Body of pancreas (tissue), 4 donors: Measurements from ENCODE around the gene UBE2L6. TPM values are rescaled to one million over a fixed set of nuclear protein-coding genes. Genes with fewer than 3 reads are reported as not detected.
A peak's percentile ranks its signal among the peaks of the same experiment; 100 is the strongest.

Experiments
- ATAC-seq: fragments of 150-250 bp; one replicate; pipeline ENCODE4 v1.9.1; 2016
- DNase-seq, 4 donors: peaks; one replicate each; pipeline ENCODE4 v3.0.0-alpha.2; 2019
- H3K27ac ChIP-seq, 4 donors: fragments of 200-600 bp; sonication (generic); 1 replicate in 3 of 4; 2 replicates in 1 of 4; pipeline versions ENCODE4 v1.5.1 to v1.6.1; 2016 to 2019; ENCODE audit warnings: mild to moderate bottlenecking in 1 of 4, mixed read lengths in 1 of 4, moderate library complexity in 1 of 4
- H3K27me3 ChIP-seq, 2 donors: fragments of 200-600 bp; sonication (generic); one replicate each; pipeline ENCODE4 v1.6.0; 2016; ENCODE audit warnings: mild to moderate bottlenecking in 1 of 2
- H3K36me3 ChIP-seq, 2 donors: fragments of 200-600 bp; sonication (generic); replicated peaks in 1 of 2; 2 replicates each; pipeline ENCODE4 v1.5.1; 2016; ENCODE audit warnings: low read depth in 2 of 2; ENCODE audit not compliant: insufficient read depth in 1 of 2
- H3K4me1 ChIP-seq: fragments of 200-600 bp; sonication (generic); one replicate; pipeline ENCODE4 v1.6.0; 2016
- H3K4me3 ChIP-seq, 2 donors: fragments of 200-600 bp; sonication (generic); 1 replicate in 1 of 2; 2 replicates in 1 of 2; pipeline ENCODE4 v1.5.1; 2016 to 2019
- H3K9me3 ChIP-seq, 3 donors: fragments of 200-600 bp; sonication (generic); 1 replicate in 2 of 3; 2 replicates in 1 of 3; pipeline ENCODE4 v1.5.1; 2016
- POLR2A ChIP-seq, 3 donors: fragments of 450-650 bp; IDR thresholded peaks; one replicate each; pipeline ENCODE4 v1.6.1; 2016; ENCODE audit warnings: antibody characterized with exemption in 3 of 3, mild to moderate bottlenecking in 2 of 3
- WGBS, 2 donors: methylation state at CpG; one replicate each; pipeline ENCODE4 v1.1.5; 2017; 5-methylcytosine and 5-hydroxymethylcytosine counted together
- intact Hi-C: fragments of 100-400 bp; cut with DNase I; formaldehyde crosslinking; loops from one replicate; pipeline ENCODE4 v1.15.1; 2023
- total RNA-seq, 2 donors: library from RNA; depleted of rRNA; stranded (reverse); fragments of >200 nt; gene quantifications; one replicate each; pipeline ENCODE4 v1.1.0, GENCODE V29; 2016
- TF ChIP-seq, protein P1 (sequence below), 7 experiments: fragments of 450-650 bp in 4 of 7; fragments of 200-600 bp in 3 of 7; sonication (generic) in 3 of 7; IDR thresholded peaks; one replicate each; pipeline ENCODE4 v1.5.1; 2016 to 2019; ENCODE audit warnings: antibody characterized with exemption in 7 of 7

UBE2L6 gene
- total RNA-seq, 2 donors from 2014 or later, result 7.9 to 17.4 TPM

DNA sequence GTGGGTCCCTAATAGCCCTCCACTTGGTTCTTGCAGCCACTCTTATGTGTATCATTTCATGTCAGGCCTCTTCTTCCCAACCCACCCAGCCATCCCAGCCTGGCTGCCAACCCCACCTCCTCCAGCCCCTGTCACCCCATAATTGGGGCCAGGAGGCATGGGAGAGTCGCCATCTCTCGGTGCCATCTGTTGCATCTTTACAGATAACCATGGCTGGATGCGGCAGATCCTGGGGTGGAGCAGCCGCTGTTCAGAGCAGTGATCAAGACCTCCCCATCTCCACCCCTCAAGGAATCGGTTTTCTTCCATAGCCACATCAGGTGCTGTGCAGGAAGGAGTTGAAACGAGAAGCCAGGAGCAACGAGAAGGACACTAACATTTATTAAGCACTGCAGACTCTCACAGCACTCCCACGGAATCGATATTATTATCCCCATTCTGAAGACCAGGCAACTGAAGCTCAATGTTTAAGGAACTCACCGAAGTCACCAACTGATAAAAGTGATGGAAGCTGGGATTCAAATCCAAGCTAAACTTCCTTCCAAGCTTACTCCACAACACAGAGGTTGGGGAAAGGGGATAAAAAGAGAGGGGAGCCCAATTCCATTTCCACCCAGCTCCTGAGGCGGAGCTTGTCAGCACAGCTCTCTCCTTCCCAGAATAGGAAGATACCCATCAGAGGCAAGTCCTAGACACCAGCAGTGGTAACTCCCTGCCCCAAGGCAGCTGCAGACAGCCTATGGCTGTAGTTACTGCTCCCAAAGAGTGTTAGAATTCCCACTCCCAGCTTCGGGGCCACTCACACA is 54.6 kb downstream of the UBE2L6 start:
- DNase-seq, result no peak
- ATAC-seq, result no peak
- Histone ChIP-seq H3K4me3 (peak overlapping the region in 1 of 2 donors; percentile 90), H3K27me3 (no peaks in the 10 kb centered on the region), H3K9me3 (no peaks in the 10 kb centered on the region), H3K36me3 (no peaks in the 10 kb centered on the region), H3K4me1 (peaks cover 46% of the 10 kb centered on the region), H3K27ac (peak overlapping the region in 3 of 4 donors; percentile 78 to 95 (median 95))
- TF ChIP-seq, protein P1, sequence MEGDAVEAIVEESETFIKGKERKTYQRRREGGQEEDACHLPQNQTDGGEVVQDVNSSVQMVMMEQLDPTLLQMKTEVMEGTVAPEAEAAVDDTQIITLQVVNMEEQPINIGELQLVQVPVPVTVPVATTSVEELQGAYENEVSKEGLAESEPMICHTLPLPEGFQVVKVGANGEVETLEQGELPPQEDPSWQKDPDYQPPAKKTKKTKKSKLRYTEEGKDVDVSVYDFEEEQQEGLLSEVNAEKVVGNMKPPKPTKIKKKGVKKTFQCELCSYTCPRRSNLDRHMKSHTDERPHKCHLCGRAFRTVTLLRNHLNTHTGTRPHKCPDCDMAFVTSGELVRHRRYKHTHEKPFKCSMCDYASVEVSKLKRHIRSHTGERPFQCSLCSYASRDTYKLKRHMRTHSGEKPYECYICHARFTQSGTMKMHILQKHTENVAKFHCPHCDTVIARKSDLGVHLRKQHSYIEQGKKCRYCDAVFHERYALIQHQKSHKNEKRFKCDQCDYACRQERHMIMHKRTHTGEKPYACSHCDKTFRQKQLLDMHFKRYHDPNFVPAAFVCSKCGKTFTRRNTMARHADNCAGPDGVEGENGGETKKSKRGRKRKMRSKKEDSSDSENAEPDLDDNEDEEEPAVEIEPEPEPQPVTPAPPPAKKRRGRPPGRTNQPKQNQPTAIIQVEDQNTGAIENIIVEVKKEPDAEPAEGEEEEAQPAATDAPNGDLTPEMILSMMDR (IDR thresholded peaks at IDR 0.05), result no peak
- no peak for TF ChIP-seq POLR2A (IDR thresholded peaks at IDR 0.05)
- 35 to 53% methylated on average over 12 of the region's 12 CpGs for WGBS, 2 donors
- intact Hi-C loops, result no loop called here

DNA sequence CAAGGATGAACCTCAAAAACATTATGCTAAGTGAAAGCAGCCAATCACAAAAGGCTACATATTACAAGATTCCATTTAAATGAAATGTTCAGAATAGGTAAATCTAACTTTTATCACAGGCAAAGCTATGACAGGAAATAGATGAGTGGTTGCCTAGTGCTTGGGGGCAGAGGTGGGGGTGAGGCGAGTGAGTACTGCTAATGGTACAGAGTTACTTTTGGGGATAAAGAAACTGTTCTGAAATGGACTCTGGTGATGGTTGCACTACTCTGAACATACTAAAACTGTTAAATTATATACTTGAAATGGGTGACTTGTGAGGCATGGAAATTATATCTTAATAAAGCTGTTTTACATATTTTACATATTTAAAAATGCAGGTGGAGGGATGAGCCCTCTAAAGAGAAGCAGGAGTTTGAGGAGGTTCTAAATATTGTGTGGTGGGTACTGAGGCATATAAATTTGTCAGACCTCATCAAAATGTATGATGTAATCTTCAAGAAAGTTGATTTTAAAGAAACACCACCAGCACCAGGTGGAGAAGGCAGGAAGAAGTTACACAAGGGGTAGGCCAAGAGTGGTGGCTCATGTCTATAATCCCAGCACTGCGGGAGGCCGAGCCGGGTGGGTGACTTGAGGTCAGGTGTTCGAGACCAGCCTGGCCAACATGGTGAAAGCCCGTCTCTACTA is 55.6 kb downstream of the UBE2L6 start:
- ATAC-seq (no peak), DNase-seq (no peak)
- peaks cover 53% of the 10 kb centered on the region for H3K4me1 ChIP-seq
- no peaks in the 10 kb centered on the region for H3K9me3 ChIP-seq
- no peaks in the 10 kb centered on the region for H3K36me3 ChIP-seq
- WGBS, 2 donors, result 37 to 44% methylated on average over 6 of the region's 6 CpGs
- H3K27me3 ChIP-seq, result no peaks in the 10 kb centered on the region
- intact Hi-C loops, result no loop called here
- TF ChIP-seq POLR2A (IDR thresholded peaks at IDR 0.05), result no peak
- TF ChIP-seq, protein P1 (IDR thresholded peaks at IDR 0.05), result no peak
- peak overlapping the region in 3 of 4 donors; percentile 31 to 95 (median 78) for H3K27ac ChIP-seq
- H3K4me3 ChIP-seq, result no peak overlapping the region

DNA sequence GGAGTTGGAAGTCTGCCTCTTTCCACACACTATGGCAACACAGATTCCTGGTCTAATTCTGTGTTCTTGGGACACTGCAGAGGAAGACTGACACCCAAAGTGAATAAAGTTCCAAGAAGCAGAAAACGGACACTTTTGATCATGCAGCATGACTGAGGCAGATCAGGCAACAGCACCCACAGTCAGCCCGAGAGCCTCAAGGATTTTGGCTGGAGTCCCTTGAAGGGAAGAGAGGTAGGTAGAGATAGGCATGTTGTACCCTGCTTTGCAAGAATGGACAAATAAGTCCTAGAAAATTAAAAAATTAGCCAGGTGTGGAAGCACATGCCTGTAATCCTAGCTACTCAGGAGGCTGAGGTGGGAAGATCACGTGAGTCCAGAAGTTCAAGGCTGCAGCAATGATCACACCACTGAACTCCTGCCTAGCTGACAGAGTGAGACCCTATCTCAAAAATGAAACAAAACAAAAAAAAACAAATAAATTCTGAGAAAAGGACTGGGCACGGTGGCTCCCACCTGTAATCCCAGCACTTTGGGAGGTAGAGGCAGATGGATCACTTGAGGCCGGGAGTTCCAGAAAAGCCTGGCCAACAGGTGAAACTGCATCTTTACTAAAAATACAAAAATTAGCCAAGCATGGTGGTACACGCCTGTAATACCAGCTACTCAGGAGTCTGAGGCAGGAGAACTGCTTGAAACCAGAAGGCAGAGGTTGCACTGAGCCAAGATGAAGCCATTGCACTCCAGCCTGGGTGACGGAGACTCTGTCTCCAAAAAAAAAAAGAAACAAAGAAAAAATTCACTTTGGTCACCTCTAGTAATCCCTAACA is 58.9 kb downstream of the UBE2L6 start:
- H3K36me3 ChIP-seq, result no peaks in the 10 kb centered on the region
- H3K27ac ChIP-seq, result peak overlapping the region in 3 of 4 donors; percentile 0 to 69 (median 46)
- H3K4me1 ChIP-seq, result peaks cover 80% of the 10 kb centered on the region
- DNase-seq (no peak), ATAC-seq (peak; percentile 16)
- H3K9me3 ChIP-seq, result no peaks in the 10 kb centered on the region
- 43 to 58% methylated on average over 7 of the region's 7 CpGs for WGBS, 2 donors
- TF ChIP-seq POLR2A (IDR thresholded peaks at IDR 0.05), result no peak
- TF ChIP-seq, protein P1 (IDR thresholded peaks at IDR 0.05), result no peak
- no peak overlapping the region for H3K4me3 ChIP-seq
- H3K27me3 ChIP-seq, result no peaks in the 10 kb centered on the region
- intact Hi-C loops, result no loop called here

DNA sequence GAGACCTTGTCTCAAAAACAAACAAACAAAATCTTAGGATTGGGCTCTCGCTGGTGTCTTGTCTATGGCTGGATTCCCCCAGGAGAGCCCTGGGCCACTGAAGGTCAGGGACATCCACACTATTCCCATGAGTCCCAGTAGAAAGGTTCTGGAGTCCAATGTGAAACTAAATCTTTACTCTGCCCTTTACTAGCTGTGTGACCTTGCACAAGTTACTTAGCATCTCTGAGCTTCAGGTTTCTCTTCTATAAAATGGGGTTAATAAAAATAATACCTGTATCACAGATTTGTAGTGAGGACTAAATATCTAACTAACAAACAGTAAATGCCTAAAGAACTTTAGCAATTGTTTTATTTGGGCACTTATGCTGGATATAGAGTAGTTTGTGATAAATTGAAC is 61.0 kb downstream of the UBE2L6 start:
- H3K27ac ChIP-seq, result peak overlapping the region in 1 of 4 donors; percentile 32
- DNase-seq (no peak), ATAC-seq (no peak)
- no peaks in the 10 kb centered on the region for H3K27me3 ChIP-seq
- peaks cover 86% of the 10 kb centered on the region for H3K4me1 ChIP-seq
- TF ChIP-seq POLR2A (IDR thresholded peaks at IDR 0.05), result no peak
- TF ChIP-seq, protein P1 (IDR thresholded peaks at IDR 0.05), result no peak
- no peaks in the 10 kb centered on the region for H3K36me3 ChIP-seq
- WGBS, 2 donors, result 50 to 67% methylated on average over 1 of the region's 1 CpG
- no peak overlapping the region for H3K4me3 ChIP-seq
- intact Hi-C loops, result no loop called here
- no peaks in the 10 kb centered on the region for H3K9me3 ChIP-seq
